Naive thymus-derived CD8-positive, alpha-beta T cell (primary cell): ENCODE data around the gene ADGRD1. TPM values are rescaled to one million over a fixed set of nuclear protein-coding genes. Genes with fewer than 3 reads are reported as not detected.

Experiments used
- ATAC-seq, 2 donors: fragments of 150-1000 bp; cut with Tn5 transposase in 1 of 2; sonication (Bioruptor Pico), chemical (Tn5 transposase) in 1 of 2; 1 replicate in 1 of 2; 2 replicates in 1 of 2; pipeline ENCODE4 v1.10.0; 2021; ENCODE audit warnings: mild to moderate bottlenecking in 2 of 2, moderate library complexity in 2 of 2
- POLR2A ChIA-PET: fragments of 350-600 bp; sonication (Branson Sonifier 250); formaldehyde crosslinking; loops from one replicate; lab custom pipeline; 2021; ENCODE audit warnings: antibody characterized with exemption; lab: Charles Lee
- DNase-seq, 10 donors: peaks; one replicate each; pipeline versions ENCODE4 v3.0.0 to v3.0.0-alpha.2; 2020 to 2022
- H3K27ac Mint-ChIP-seq, 10 donors: one replicate each; pipeline ENCODE4 v1.8.0; 2020 to 2022; ENCODE audit warnings: mild to moderate bottlenecking in 10 of 10, mixed read lengths in 10 of 10, moderate library complexity in 4 of 10, inconsistent platforms in 1 of 10
- H3K27me3 Mint-ChIP-seq, 5 donors: one replicate each; pipeline ENCODE4 v1.8.0; 2021 to 2022; ENCODE audit warnings: mixed read lengths in 5 of 5
- H3K36me3 Mint-ChIP-seq, 3 donors: one replicate each; pipeline ENCODE4 v1.8.0; 2020 to 2022; ENCODE audit warnings: mixed read lengths in 3 of 3, mild to moderate bottlenecking in 2 of 3, inconsistent platforms in 1 of 3
- H3K4me1 Mint-ChIP-seq, 4 donors: one replicate each; pipeline ENCODE4 v1.8.0; 2021 to 2022; ENCODE audit warnings: mixed read lengths in 4 of 4
- H3K4me3 Mint-ChIP-seq, 10 donors: one replicate each; pipeline ENCODE4 v1.8.0; 2020 to 2022; ENCODE audit warnings: mild to moderate bottlenecking in 10 of 10, mixed read lengths in 10 of 10, moderate library complexity in 6 of 10, inconsistent platforms in 1 of 10
- H3K9me3 Mint-ChIP-seq, 9 donors: one replicate each; pipeline ENCODE4 v1.8.0; 2020 to 2022; ENCODE audit warnings: mixed read lengths in 9 of 9, mild to moderate bottlenecking in 3 of 9, inconsistent platforms in 1 of 9, moderate library complexity in 1 of 9
- polyA plus RNA-seq, 3 donors: library from polyadenylated mRNA; unstranded; fragments of 300-500 nt; fragmentation: Illumina TruSeq; gene quantifications; one replicate each; pipeline ENCODE4 v1.2.3, GENCODE V29; 2021
- total RNA-seq, 8 experiments: library from RNA in 2 of 8; stranded (reverse) in 2 of 8; gene quantifications; one replicate each; pipeline ENCODE4 v1.2.3 and lab custom pipeline; 2021 to 2026

Gene ADGRD1
- total and polyA plus RNA-seq, 5 experiments from 2014 or later = 0.20 to 0.36 (median 0.34) TPM; not detected in 2

GRCh38 chr12:131076791-131077747 is 123.4 kb downstream of the ADGRD1 start:
- Mint-ChIP-seq H3K4me3 (no peak overlapping the region), H3K27ac (no peak overlapping the region), H3K9me3 (no peaks in the 10 kb centered on the region), H3K4me1 (peaks cover 0 to 2% (median 0%) of the 10 kb centered on the region in 4 donors), H3K36me3 (peaks cover 0 to 2% (median 0%) of the 10 kb centered on the region in 3 donors), H3K27me3 (peaks cover 0 to 4% (median 2%) of the 10 kb centered on the region in 5 donors)
- peak in 1 of 10 donors; percentile 15 for DNase-seq
- no peak for ATAC-seq
- POLR2A ChIA-PET = no interaction called here

GRCh38 chr12:131077931-131078391 is 124.3 kb downstream of the ADGRD1 start:
- peaks cover 0 to 4% (median 2%) of the 10 kb centered on the region in 5 donors for H3K27me3 Mint-ChIP-seq
- no peaks in the 10 kb centered on the region for H3K9me3 Mint-ChIP-seq
- no peak overlapping the region for H3K4me3 Mint-ChIP-seq
- H3K4me1 Mint-ChIP-seq = peaks cover 0 to 2% (median 0%) of the 10 kb centered on the region in 4 donors
- POLR2A ChIA-PET = no interaction called here
- peaks cover 0 to 2% (median 0%) of the 10 kb centered on the region in 3 donors for H3K36me3 Mint-ChIP-seq
- no peak overlapping the region for H3K27ac Mint-ChIP-seq
- no peak for ATAC-seq
- DNase-seq = peak in 1 of 10 donors; percentile 5

DNA sequence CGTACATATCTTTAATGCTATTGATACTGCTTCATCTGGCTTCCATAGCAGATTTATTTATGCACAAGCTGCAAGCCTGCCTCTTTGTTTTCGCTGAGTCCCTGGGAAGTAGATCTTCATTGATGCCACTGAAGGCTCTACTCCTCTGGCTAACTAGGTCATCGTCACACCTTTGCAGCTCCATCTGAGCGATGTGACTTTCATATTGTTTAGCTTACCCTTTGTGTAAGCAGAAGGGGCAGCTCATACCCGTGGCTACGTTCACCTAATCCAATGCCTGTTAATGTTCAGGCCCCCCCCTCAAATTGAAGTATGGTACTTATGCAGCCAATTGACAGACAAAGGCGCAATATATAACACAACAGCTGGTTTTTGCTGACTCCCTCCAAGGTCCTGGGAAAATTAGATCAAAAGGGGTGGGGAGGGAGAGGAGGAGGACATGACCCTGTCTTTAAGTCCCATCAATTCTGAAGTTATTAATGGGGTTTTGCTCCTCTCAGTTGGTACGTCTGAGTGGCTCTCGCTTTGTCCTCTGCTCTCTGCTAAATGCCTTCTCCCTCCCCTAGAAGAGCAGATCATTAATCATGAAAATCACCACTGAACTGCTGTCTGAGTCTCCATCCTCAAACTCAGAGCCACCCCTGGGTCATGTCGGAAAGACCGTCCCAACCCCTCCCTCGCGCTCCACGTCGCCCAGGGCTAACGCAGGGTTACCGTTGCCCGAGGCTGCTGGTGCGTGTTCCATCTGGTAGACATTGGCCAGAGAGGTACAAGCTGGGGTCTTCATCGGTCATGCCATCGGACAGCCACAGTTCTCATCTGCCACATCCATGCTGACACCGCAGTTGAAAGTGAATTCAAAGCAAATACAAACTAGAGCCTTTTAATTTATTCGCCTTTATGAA is 128.8 kb downstream of the ADGRD1 start:
- Mint-ChIP-seq H3K36me3 (no peaks in the 10 kb centered on the region), H3K4me3 (no peak overlapping the region), H3K9me3 (no peaks in the 10 kb centered on the region), H3K27ac (no peak overlapping the region), H3K4me1 (no peaks in the 10 kb centered on the region), H3K27me3 (peaks cover 0 to 8% (median 4%) of the 10 kb centered on the region in 5 donors)
- POLR2A ChIA-PET = no interaction called here
- DNase-seq = peak in 1 of 10 donors; percentile 1
- ATAC-seq = no peak

- ATAC-seq = no peak
- Mint-ChIP-seq H3K27ac (peak overlapping the region in 1 of 10 donors; percentile 85), H3K4me3 (no peak overlapping the region), H3K36me3 (no peaks in the 10 kb centered on the region), H3K4me1 (no peaks in the 10 kb centered on the region), H3K27me3 (peaks cover 0 to 8% (median 4%) of the 10 kb centered on the region in 5 donors), H3K9me3 (no peaks in the 10 kb centered on the region)
- POLR2A ChIA-PET = no interaction called here
- DNase-seq = peak in 1 of 10 donors; percentile 6
Measured at GRCh38 chr12:131084341-131085011, 130.8 kb downstream of the ADGRD1 start.

DNA sequence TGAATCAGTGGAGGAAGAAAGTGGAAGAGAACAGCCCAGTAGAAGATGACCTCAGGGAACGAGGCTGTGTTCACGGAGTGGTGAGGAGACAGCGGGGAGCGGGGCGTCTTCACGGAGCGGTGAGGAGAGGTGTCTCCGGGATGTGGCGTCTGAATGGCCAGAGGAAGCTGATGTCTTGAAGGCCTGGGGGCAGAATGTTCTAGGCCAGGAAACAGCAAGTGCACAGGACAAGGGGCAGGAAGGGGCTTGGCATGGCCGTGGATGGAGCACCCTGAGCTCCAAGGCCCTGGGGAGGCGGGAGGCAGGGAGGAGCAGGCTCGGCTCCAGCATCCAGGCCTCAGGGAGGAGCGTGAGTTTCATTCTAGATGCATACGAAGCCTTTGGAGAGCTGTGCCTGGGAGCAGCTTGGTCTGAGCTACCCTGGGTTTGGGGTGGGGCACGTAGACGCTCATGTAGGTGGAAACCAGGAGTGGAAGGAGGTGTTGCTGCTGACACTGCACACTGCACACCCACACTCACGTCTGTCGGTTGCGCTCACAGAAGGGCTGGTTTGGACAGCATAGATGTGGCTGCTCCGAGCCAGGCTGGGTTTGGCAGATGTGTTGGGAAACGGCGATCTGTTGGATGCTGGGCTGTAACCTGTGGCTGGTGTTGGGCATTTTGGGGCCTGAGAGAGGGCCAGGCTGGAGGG is 131.6 kb downstream of the ADGRD1 start:
- H3K9me3 Mint-ChIP-seq = no peaks in the 10 kb centered on the region
- no peaks in the 10 kb centered on the region for H3K4me1 Mint-ChIP-seq
- no peaks in the 10 kb centered on the region for H3K36me3 Mint-ChIP-seq
- DNase-seq (peak in 1 of 10 donors; percentile 10), ATAC-seq (no peak)
- POLR2A ChIA-PET = no interaction called here
- no peak overlapping the region for H3K4me3 Mint-ChIP-seq
- H3K27ac Mint-ChIP-seq = no peak overlapping the region
- peaks cover 0 to 8% (median 4%) of the 10 kb centered on the region in 5 donors for H3K27me3 Mint-ChIP-seq

GRCh38 chr12:131085816-131086591 is 132.3 kb downstream of the ADGRD1 start:
- POLR2A ChIA-PET = no interaction called here
- H3K9me3 Mint-ChIP-seq = no peaks in the 10 kb centered on the region
- no peak overlapping the region for H3K27ac Mint-ChIP-seq
- ATAC-seq = no peak
- peak in 2 of 10 donors; percentile 11 to 56 for DNase-seq
- H3K36me3 Mint-ChIP-seq = no peaks in the 10 kb centered on the region
- no peak overlapping the region for H3K4me3 Mint-ChIP-seq
- peaks cover 0 to 8% (median 4%) of the 10 kb centered on the region in 5 donors for H3K27me3 Mint-ChIP-seq
- H3K4me1 Mint-ChIP-seq = no peaks in the 10 kb centered on the region

DNA sequence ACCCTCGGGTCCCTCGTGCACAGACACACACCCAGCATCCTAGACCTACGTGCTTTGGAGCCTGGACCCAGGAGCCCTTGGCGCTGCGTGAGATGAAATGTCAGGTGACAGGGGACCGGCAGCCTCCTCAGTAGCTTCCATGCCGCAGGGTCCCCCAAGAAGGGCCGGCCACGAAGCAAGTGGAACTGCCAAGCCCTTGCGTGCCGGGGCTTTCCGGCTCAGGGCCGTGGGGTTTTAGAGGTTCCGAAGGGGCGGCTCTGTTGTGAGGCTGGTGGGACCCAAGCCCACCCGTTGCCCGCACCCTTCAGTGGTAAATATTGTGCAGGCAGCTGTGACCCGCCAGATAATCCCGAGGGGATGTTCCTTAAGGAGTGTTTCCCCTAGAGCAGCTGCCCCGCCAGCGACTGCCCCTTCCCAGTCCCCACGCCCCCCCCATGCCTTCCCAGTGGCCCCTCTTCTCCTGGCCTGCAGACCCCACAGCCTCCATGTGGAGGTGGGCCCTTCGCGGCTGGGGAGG is 133.7 kb downstream of the ADGRD1 start:
- H3K27ac Mint-ChIP-seq = no peak overlapping the region
- H3K4me3 Mint-ChIP-seq = no peak overlapping the region
- POLR2A ChIA-PET = no interaction called here
- DNase-seq = peak in 2 of 10 donors; percentile 13 to 31
- H3K27me3 Mint-ChIP-seq = peaks cover 0 to 8% (median 2%) of the 10 kb centered on the region in 5 donors
- no peak for ATAC-seq
- peaks cover 0 to 6% (median under 1%) of the 10 kb centered on the region in 4 donors for H3K4me1 Mint-ChIP-seq
- H3K9me3 Mint-ChIP-seq = no peaks in the 10 kb centered on the region
- H3K36me3 Mint-ChIP-seq = no peaks in the 10 kb centered on the region

- Mint-ChIP-seq H3K27me3 (peaks cover 0 to 8% (median 2%) of the 10 kb centered on the region in 5 donors), H3K4me3 (no peak overlapping the region), H3K9me3 (no peaks in the 10 kb centered on the region), H3K27ac (peak overlapping the region in 1 of 10 donors; percentile 44), H3K36me3 (no peaks in the 10 kb centered on the region), H3K4me1 (peaks cover 3 to 9% (median 4%) of the 10 kb centered on the region in 4 donors)
- no peak for ATAC-seq
- DNase-seq = peak in 2 of 10 donors; percentile 7 to 36
- POLR2A ChIA-PET = no interaction called here
Measured at GRCh38 chr12:131087991-131088700, 134.4 kb downstream of the ADGRD1 start.

DNA sequence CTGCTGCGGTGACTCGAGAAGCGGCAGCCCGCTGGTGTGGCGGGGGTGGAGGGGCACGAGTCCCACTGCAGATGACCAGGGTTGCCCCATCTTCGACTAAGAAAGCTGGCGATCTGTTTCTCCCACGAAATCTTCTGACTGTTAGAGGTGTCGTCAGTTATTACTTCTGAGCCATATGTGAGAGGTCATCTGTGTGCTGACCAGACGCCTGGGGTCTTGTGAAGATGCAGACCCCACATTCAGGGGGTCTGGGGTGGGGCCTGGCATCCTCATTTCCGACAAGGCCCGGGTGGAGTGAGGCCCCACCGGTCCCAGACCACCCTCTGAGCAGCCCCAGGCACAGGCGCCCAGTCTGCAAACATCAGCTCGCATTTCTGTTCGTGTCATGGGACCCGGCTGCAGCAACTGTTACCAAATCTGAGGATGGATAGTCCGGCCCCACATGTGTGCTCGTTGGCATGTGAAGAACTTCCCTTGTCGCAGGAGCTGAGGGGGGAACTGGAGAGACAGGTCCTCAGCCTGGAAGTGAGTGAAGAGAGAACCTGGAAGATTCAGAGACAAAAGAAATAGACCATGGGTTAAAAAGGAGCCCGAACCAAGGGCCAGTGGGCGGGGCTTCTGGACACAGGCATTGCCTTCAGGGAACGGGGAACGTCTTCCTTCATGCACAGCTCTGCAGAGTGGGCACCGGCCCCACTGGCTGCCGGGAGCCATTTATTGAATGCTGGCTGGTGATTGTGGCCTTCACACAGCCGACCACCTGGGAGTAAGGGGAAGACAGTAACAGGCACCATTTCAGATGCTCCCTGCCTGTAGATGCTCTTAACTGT is 135.2 kb downstream of the ADGRD1 start:
- POLR2A ChIA-PET = no interaction called here

More for the DNA sequence above, 135.2 kb downstream of the ADGRD1 start:
- Mint-ChIP-seq H3K9me3 (no peaks in the 10 kb centered on the region), H3K36me3 (no peaks in the 10 kb centered on the region), H3K4me1 (peaks cover 4 to 15% (median 7%) of the 10 kb centered on the region in 4 donors), H3K27me3 (peaks cover 0 to 6% (median 0%) of the 10 kb centered on the region in 5 donors), H3K27ac (no peak overlapping the region), H3K4me3 (no peak overlapping the region)
- ATAC-seq = no peak
- DNase-seq = peak in 1 of 10 donors; percentile 27
